ENCODE measurements around the gene LRRN4CL. TPM values are rescaled to one million over a fixed set of nuclear protein-coding genes. Genes with fewer than 3 reads are reported as not detected.
"Not testable (repeated sequence)": the region's sequence is repeated elsewhere in the genome, so short reads cannot be mapped to it uniquely, and the experiment has no call there.

The LRRN4CL gene
- 0.02 TPM in 1 of 2 replicates, not detected in the other for total RNA-seq (2014; rRNA removed; shearing (Covaris generic))
- 0.07 TPM in 1 of 2 replicates, not detected in the other for polyA plus RNA-seq (2014; cell fraction: nucleus; rRNA removed)

DNA sequence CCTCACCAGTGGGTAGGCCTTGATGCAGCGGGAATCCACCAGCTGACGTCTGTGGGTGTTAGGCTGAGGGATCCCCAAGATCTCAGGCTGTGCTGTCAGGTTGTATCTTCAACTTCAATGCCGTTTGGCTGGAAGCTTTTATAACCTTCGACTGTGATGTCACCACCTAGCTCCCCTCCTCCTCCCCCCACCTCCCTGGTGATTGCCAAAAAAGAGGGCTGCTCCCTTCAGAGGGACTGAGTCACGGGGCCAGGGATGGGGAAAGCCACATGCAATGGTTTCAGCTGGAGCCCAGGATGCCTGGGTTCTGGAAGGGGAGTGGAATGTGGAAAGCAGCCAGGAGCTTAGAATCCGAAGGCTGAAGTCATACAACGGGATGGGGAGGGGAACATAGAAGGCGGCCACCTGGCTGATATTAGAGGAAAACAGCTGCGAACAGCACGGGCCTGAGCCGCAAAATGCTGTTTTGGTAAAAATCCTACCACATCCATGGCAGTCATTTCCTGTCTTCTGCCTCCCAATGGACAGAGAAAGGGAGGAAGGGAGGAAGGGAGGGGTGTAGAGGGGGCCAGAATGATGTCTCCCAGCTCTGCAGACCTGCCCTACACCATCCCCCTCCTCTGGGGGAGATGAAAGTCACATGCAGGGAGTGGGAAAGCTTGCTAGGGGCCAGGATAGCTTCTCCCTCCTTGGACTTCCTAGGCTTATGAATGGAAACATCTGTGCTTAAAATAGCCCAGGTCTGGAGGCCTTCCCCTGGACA is at the start of gene LRRN4CL:
TSS of gene LRRN4CL (minus strand) at position 110 of the 763 bp plus-strand sequence. CDS start 1,022 bp downstream, outside the sequence.
- no peak for DNase-seq (ENCODE audit: extremely low read depth, low read depth)

DNA sequence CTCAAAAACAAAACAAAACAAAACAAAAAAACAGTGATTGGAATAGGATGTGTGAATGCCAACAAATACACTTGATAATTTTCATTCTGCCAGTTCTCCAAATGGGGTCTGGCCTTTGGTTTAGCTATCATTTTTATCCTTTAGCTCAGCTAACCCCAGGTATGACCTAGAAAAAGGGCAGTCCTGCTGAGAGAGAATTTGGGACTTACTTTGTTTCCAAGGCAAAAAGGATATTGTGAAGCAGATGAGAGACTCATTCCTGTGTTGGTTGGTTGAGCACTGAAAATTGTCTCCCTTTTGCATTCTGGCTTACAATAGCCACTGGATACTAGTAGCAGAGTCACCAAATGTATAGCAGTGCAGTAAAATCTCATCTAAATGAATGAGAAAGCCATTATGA is 47.9 kb upstream of the LRRN4CL start:
- DNase-seq (ENCODE audit: extremely low read depth, low read depth), result no peak

DNA sequence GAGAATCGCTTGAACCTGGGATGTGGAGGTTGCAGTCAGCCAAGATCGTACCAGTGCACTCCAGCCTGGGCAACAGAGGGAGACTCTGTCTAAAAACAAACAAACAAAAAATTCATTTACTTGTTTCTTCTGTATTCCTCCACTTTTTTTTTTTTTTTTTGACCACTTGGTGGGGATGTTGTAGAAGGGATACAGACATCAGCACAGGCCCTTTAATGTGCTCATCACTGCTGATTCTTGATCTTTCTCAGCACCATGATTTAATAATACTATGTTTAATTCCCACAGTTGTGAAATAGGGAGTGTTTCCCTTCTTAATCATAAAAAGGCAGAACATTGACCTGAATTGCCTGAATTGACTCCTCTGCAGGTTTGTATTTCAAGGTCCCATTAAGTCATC is 43.5 kb upstream of the LRRN4CL start:
- DNase-seq (ENCODE audit: extremely low read depth, low read depth), result peak; percentile 37

DNA sequence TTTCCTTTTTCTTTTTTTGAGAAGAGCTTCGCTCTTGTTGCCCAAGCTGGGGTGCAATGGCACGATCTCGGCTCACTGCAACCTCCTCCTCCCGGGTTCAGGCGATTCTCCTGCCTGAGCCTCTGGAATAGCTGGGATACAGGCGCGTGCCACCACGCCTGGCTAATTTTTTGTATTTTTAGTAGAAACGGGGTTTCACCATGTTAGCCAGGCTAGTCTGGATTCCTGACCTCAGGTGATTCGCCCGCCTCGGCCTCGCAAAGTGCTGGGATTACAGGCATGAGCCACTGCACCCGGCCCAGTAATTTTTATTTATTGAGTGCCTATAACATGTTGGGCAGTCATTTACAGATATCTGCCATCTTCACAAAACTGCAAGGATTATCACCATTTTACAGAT is 40.7 kb upstream of the LRRN4CL start:
- not testable (repeated sequence) for DNase-seq (ENCODE audit: extremely low read depth, low read depth)

DNA sequence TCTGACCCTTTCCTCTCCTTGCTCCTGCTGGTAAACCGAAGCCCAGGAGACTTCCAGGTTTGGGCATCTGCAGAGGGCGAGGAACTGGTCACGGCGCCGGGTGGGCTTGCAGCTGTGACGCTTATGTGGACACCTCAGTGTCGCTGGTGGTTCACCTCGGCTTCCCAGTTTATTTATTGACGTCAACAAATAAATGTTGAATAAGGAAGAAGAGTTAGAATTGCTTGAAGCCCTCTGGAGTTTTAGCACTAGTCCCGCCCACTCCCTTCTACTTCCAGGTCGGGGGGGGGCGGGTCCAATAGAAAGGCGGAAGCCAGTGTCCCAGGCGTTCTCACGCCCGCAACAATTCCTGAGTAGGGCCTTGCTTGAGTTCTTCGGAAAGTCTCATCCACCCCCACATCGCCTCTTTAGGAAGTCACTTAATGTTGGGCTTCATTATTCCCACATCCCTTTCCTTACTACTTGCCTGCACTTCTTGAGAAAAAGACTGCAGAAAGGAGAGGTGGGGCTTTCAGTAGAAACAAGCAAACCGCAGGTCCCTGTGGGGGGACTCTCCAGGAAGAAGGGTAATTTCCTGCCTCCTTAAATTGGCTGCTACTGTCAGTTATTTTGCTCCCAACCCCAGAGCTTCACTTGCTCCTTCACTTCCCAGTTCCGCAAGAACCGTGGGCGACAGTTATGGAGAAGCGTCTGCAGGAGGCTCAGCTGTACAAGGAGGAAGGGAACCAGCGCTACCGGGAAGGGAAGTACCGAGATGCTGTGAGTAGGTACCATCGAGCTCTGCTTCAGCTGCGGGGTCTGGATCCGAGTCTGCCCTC is 39.0 kb upstream of the LRRN4CL start, which contains the start of gene TTC9C:
TSS of gene TTC9C (plus strand) at position 316 of the 818 bp plus-strand sequence. CDS start at position 679, 363 bp downstream.
- DNase-seq (ENCODE audit: extremely low read depth, low read depth), result peak; percentile 62

DNA sequence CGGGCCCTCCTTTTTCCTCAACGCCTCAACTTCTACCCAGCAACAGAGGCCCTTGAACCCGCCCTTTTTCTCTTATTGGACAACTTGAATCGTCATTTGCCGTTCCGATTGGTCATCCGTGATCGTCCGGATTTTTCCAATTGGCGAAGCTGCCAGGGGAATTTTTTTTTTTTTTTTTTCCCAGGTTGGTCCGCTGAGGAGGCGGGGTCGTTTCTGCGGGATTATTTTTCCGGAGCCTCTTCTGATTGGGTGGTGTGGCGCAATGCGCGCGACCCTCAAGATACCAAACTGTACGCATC is 38.5 kb upstream of the LRRN4CL start:
- DNase-seq (ENCODE audit: extremely low read depth, low read depth), result peak; percentile 96

DNA sequence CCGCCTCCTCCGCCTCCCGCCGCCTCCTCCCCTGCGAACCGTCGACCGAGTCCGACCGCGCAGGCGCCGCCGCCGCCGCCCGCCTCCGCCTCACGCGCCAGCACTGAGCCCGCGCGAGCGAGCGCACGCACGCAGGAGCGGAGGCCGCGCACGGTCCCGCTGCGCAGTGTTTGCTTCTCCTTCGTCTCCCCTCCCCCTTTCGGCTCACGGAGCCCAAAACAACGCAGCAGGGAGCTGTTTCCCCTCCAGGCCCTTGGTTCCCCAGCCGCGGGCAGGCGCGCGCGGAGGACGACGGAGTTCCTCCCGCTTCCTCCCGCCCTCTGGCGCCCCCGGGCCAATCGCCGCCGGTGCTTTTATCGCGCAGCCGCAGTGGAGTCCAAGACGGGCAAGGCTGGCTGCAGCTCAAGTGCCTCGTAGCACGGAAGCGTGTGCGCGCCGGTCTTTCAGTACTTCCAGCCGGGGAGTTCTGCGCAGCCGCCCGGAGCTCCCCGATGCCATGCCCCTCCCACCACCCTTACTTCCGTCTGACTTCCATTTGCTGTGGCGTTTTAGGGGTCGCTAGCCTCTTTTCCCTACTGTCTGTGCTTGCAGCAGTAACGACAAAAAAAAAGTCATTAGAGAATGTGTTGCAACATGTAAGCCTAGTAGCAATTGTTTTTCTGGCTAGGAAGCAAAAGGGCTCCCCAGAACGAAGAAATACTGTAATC is 38.0 kb upstream of the LRRN4CL start, which contains the start of gene HNRNPUL2:
TSS of gene HNRNPUL2 (minus strand) at position 293 of the 707 bp plus-strand sequence. CDS start 301 bp downstream, outside the sequence.
- peak; percentile 97 for DNase-seq (ENCODE audit: extremely low read depth, low read depth)

DNA sequence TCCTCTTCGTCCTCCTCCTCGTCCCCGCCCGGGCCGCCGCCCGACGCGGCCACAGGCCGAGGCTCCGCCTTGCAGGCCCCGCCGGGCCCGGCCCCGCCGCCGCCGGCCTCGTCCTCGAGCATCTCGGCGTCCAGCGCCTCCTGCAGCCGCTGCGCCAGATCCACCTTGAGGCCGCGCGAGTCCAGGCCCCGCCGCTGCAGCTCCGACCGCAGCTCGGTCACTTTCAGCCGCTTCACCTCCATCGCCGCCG is 37.5 kb upstream of the LRRN4CL start:
- DNase-seq (ENCODE audit: extremely low read depth, low read depth), result no peak

DNA sequence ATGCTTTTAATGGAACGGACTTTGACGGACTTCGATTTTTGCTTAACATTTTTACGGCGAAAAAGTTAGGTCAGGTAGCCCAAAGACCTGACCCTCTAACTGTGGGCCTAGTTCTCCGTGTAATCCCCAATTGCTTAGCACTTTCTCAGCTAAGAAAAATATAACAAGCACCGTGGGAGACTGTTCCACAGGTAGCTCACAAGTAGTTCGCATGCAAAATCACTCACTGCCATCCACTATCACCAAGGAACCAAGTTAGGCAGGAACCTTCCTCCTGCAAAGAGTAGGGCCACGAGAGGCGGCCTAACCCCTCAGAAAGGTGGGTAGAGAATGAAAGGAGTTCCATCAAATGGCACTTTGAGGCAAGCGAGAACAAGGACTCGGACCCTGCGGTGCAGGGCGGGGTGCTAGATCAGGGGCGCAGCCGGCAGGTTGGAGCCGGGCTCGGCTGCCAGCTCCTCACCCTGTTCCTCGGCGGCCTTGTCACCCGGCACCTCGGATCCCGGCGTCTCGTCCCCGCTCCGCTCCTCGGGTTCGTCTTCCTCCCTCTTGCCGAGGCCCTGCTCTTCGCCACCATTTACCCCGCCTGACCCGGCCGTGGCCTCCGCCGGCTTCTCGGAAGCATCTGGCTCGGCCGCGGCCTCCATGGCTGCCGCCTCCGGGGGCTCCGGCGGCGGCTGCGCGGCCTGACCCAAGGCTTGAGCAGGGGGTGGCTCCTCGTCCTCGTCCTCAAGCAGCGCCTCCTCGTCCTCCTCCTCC is 37.0 kb upstream of the LRRN4CL start:
- no peak for DNase-seq (ENCODE audit: extremely low read depth, low read depth)

DNA sequence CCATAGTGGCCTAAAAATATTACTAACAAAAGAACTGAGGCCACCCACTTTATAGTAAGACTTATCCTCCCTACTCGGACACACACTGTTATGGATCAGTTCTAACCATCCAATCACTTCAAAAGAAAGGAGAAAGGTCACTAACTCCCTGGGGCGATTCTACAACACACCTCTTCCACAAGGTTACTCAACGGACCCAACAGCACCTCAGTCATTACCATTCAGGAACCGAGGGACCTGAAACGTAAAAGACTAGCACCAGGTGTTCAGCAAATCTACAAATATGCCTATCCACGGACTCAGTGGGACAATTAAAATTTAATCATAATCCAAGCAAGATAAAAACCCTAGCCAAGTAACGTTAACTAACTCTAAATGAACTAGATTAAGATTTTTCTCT is 36.3 kb upstream of the LRRN4CL start:
- DNase-seq (ENCODE audit: extremely low read depth, low read depth), result no peak

DNA sequence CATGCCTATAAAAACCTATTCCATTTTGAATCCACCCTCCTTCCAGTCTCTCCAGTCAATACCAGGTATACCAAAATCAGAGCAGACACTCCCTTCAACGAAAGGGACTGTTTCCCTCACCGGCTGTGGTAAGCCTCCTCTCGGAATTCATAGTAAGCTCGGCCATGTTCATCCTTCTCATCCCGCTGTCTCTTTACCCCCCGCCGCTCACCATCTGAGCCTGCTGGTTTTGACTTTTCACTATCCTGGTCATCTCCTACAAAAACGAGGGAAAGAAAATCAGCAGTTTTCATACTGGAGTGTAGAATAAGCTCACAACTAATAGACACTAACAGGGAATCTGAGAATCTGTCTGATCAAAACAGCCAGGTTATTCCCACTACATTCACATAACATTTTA is 34.8 kb upstream of the LRRN4CL start:
- no peak for DNase-seq (ENCODE audit: extremely low read depth, low read depth)

DNA sequence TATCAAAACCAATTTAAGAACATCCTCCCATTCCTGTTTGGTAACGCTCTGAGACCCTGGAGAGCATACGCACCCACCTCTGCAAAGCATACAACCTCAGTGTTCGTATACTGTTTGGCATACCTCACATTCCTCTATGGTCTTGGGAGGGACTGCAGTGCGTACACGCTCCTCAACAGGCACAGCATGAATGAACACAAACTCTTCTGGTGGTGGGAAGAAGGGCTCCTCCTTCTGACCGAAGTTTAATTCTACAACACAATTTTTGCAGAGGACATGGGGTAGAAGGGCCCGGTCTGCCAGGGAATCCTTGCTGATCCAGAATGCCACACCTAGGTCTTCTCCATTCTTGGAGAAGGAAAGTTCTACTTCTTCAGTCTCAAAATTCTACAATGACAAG is 32.7 kb upstream of the LRRN4CL start:
- DNase-seq (ENCODE audit: extremely low read depth, low read depth), result no peak

DNA sequence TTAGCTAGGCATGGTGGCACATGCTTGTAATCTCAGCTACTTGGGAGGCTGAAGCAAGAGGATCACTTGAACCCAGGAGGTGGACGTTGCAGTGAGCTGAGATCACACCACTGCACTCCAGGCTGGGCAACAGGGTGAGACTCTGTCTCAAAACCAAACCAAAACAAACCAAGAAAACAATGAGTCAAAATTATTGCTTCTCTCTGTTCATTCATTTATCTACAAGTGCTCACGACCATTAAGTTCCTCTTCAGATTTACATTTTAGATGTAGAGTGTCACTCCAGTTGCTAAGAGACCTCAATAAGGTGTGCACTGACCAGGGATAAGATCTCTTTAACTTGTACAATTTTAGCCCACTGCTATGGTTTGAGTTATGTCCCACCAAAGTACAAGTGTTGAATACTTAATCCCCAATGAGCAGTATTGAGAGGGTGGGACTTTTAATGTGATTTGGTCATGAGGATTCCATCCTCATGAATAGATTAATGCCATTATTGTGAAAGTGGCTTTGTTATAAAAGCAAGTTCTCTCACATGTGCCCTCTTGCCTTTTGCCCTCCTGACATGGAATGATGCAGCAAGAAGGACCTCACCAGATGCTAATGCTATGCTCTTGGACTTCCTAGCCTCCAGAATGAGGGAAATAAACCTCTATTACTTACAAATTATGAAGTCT is 30.1 kb upstream of the LRRN4CL start:
- no peak for DNase-seq (ENCODE audit: extremely low read depth, low read depth)

DNA sequence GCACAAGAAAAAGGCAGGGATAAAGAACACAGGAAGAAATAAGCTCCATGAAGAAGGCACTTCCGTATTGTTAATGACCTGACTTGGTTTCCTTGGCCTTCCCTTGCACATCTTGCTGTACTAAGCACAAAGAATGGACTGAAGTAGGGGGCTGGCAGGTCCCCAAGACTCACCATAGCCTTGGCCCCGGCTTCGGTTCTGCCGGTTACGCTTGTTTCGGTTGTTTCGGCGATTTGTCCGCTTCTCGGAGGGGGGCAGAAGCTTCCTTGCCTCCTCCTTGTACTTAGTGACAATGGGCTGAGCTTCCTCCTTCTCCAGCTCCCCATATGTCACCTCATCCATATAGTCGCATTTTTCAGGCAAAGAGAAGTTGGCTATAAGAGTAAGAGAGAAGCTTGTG is 27.5 kb upstream of the LRRN4CL start:
- DNase-seq (ENCODE audit: extremely low read depth, low read depth), result no peak

DNA sequence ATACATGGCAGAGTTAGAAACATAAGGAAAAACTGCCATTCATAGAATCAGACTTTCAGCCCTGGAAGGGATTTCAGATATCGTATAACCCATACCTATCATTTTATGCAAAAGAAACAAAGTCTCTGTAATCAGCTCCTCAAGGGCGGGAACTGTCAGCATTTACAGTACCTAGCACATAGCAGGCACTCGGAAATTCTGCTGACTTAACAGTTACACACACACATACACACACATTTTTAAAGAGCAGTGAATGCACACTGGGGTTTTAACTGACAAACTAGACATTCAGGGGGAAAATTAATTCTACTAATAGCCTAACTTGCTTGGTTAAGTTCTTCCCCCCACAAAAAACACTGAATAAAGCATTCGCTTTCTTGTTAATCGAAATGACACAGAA is 26.9 kb upstream of the LRRN4CL start:
- DNase-seq (ENCODE audit: extremely low read depth, low read depth), result no peak

DNA sequence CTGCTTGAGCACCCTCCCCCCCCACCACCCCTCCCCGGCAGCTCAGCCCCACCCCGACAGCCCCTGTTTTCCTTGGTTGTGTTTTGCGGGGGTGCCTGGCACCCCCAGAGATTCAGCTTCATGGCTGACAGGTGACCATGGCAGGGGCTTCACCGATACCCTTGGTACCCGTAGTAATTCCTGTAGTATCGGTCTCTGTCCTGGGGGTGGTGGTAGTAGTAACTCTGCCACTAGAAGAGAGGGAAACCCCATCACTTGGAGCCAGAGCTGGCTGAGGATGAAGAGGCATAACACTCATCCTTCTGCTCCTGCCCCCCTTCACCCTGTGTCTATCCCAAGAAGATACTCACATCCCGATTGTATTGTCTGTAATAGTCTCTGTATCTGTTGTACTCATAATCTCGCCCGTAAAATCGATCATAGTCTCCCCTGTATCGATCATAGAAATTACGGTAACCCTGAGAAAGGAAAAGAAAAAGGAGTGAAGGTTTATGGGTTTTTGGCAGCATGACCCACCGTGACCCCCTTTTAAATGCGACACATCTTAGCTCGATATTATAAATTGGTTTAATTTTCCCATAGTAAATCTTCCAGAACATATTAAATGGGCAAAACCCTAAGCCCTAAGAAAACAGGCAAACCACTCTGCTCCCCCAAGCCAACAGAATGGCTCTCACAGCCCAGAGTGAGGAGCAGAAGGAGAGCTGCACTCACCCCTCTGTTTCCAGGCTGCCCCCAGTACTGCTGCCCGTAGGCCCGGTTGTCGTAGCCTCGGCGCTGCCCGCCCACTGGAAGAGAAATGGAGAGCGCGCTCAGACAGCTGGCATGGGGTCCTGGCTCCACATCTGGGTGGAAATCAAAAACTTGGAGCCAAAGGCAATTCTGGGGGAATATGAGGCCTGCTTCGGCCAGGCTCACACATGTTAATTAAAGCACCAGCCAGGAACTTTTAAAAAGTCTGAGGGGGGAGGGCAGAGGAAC is 26.1 kb upstream of the LRRN4CL start:
- no peak for DNase-seq (ENCODE audit: extremely low read depth, low read depth)

DNA sequence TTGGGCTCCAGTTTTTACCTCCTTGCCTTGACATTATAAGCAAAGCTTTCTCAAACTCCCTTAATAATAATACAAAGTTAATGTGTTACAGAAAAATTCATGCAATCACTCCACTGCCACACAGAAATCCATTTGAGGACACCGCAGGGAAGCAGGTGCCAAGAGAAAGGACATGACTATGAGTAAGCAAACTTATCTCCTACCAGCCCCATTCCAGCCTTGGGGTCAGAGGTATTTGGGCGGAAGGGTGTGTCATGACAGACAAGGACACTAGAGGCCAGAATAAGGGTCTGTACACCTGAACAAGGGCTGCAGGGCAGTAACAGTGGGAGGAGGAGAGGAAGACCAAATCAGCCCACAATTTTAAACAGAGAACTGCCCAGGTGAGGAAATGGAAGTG is 24.0 kb upstream of the LRRN4CL start:
- DNase-seq (ENCODE audit: extremely low read depth, low read depth), result no peak

DNA sequence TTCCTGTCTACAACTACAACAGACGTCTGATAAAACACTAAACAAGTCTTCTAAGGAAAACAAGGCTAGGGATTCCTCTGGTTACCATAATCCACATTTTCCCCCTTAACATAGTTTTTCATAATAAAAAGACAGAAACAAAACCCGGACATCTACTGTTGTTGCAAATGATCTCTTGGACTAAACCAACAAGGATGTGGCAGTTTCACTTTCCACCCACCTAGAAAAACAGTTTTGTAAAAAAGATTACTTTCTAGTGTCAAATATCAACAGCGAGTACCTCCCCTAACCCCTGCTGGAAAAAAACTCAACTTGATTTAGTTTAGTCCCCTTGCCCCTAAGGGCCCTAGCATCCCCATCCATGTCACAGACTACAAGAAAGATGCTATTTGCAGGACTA is 23.5 kb upstream of the LRRN4CL start:
- DNase-seq (ENCODE audit: extremely low read depth, low read depth), result no peak

DNA sequence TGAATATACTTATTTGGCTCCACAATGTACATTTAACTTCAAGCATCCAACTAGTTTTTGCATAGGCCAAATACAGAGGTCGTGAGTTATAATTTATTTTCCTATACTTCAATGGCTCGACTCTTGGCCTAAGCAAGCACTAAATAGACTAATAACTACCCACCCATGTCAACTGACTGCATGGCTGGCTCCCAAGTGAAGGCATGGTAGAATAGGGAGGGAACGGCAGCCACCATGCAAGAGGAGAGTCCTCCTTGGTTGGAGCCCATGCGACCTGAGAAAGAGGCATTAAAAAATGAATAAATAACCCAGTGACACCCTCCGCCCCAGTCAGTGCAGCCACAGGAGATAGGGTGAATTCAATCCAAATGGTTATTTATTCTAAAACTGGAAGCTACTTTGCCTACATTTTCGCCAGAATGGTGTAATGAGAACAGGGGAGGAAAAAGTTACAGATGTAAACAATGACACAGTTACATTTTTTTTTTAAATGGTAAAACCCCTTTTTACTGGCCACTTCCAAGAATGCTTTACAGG is 23.0 kb upstream of the LRRN4CL start:
- DNase-seq (ENCODE audit: extremely low read depth, low read depth), result no peak

Measured in NCI-H460 (cell line).